Epithelial cell of proximal tubule (primary cell): Measurements from ENCODE around the gene UROD. TPM values are rescaled to one million over a fixed set of nuclear protein-coding genes. Genes with fewer than 3 reads are reported as not detected.
"Not testable (repeated sequence)": the region's sequence is repeated elsewhere in the genome, so short reads cannot be mapped to it uniquely, and the experiment has no call there.

Experiments
- DNase-seq: peaks from one replicate; pipeline ENCODE4 v3.0.0-alpha.2; 2011; ENCODE audit warnings: low read depth
- H3K4me3 ChIP-seq: 2 replicates; pipeline ENCODE4 v1.5.1; 2011; ENCODE audit warnings: low read depth, mild to moderate bottlenecking, low read length
- total RNA-seq: library from RNA; depleted of rRNA; stranded (reverse); fragments of >200 nt; gene quantifications from 2 replicates; pipeline ENCODE4 v1.2.3, GENCODE V29; 2015
- TF ChIP-seq, protein P1 (sequence below): conservative IDR thresholded peaks from 2 replicates; pipeline ENCODE4 v1.5.1; 2012; ENCODE audit warnings: low read depth, mild to moderate bottlenecking, low read length

UROD gene
- total RNA-seq, 1 donor from 2014 or later = 104 TPM

DNA sequence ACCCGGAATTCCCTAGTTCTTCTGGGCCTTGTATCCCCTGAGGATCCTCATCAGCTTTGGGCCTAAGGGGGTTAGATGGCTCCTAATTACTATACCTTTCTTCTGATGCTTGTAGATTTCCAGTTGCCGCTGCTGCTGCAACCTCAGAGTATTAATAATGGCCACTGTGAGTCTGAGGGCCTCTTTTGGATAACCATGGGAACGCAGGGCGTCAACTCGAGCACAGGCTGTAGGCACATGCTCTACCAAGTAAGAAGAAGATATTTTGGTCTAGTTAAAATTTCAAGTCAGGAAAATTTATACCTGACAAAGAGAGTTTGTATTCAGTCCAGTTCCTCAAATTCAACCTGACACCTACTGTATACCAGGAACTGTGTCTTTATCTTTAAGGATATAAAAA lies 28.2 kb downstream of the UROD start:
- no peak for DNase-seq
- TF ChIP-seq, protein P1, sequence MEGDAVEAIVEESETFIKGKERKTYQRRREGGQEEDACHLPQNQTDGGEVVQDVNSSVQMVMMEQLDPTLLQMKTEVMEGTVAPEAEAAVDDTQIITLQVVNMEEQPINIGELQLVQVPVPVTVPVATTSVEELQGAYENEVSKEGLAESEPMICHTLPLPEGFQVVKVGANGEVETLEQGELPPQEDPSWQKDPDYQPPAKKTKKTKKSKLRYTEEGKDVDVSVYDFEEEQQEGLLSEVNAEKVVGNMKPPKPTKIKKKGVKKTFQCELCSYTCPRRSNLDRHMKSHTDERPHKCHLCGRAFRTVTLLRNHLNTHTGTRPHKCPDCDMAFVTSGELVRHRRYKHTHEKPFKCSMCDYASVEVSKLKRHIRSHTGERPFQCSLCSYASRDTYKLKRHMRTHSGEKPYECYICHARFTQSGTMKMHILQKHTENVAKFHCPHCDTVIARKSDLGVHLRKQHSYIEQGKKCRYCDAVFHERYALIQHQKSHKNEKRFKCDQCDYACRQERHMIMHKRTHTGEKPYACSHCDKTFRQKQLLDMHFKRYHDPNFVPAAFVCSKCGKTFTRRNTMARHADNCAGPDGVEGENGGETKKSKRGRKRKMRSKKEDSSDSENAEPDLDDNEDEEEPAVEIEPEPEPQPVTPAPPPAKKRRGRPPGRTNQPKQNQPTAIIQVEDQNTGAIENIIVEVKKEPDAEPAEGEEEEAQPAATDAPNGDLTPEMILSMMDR = no peak
- H3K4me3 ChIP-seq = no peak overlapping the region

DNA sequence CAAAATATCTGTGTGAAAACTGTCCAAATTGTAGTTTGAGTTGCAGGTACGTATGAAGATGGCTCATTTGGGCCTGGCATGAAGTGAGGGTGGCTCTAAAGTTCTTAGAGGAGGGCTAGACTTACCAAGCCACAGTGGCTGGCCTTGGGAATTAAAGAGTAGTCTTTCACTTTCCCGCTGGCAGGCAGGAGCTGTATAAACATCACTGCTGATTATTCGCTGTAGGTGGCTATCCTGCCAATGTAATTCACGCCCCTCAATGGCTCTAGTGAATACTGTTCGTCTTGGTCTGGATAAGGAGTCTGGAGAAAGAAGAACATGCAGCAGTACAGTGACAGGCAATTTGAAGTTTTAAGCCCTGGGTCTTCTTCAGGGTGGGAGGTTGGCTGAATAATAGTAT lies 31.0 kb downstream of the UROD start:
- TF ChIP-seq, protein P1 = no peak
- no peak for DNase-seq
- H3K4me3 ChIP-seq = no peak overlapping the region

DNA sequence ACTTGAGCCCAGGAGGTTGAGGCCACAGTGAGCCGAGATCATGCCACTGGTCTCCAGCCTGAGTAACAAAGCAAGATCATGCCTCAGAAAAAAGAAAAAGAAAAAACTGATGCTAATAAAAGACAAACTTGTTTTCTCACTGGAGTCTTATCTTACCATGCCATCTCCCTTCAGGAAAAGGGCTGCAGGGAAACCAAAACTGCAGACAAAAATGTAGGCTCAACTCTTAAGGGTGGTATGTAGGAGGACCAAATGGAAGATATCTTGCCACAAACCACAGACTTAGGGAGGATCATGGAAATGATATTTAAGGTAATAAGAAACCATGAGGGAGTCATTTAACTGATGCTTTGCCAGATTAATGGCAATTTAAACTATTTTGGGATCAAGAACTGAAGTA lies 32.9 kb downstream of the UROD start:
- TF ChIP-seq, protein P1 = no peak
- H3K4me3 ChIP-seq = no peak overlapping the region
- no peak for DNase-seq

DNA sequence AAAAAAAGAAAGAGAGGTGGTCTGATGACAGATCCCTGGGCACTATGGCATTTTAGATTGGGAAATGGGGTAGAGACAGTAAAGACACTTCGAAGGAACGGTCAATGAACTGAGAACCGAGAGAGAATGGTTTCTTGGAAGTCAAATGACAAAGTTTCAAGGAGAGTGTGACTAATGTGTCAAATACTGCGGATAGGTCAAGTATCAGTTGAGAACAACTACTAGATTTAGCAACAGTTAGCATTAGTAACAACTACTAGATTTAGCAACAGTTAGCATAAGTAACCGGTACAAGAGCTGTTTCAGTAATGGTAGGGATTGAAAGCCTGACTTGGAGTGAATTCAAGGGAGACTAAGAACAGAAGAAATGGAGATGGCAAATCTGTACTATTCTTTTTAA lies 35.0 kb downstream of the UROD start:
- TF ChIP-seq, protein P1 = no peak
- DNase-seq = no peak
- H3K4me3 ChIP-seq = no peak overlapping the region

DNA sequence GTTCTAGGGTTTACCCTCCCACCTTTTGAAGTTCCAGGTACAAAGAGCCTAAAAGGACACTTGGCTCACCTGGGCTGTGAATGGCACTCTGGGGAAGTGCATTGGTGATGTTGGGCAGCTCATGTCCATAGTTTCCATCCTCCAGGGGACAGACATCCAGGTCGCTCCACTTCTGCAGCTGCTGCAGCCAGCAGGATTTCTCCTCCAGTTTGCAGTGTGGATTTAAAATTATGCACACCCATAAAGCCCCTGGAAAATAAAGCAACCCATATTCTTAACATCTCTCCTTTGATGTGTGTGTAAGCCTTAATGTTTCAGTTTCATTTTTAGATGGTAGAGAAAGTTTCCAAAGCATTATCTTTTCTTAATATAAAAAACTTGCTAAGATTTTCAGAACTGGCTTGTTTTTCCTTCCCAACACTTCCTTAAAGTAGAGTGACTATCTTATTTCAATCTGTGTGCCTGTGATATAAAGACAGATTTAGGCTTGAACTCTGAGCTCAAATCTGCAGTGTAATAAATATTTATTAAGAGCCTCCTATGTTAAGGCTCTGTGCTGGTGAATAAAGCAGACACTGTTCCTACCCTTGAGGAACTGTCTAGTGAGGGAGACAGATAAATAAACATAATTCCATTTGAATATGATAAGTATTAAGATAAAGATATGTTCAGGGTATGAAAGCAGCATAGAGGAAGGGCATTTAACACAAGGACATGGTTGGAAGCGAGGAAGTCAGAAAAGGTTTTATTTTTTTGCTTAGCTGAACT lies 39.1 kb downstream of the UROD start:
- no peak for DNase-seq
- no peak overlapping the region for H3K4me3 ChIP-seq
- TF ChIP-seq, protein P1 = no peak

DNA sequence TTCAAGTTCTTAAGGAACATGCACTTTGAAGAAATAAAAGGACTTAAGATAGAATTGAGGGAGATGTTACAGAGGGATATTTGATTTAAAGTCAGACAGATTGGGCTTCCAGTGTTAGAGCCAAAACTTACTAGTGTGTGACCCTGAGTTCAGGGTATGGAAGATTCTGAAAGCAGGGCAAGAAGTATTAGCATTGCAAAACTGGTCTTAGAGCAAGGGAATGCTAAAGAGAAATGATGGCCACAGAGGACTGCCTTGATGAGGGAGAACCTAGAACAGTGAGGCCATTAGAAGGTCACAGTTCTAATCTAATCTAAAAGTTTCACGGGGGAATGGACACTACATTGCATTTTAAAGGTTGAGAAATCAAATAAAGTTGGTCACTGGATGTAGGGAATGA lies 45.5 kb downstream of the UROD start:
- H3K4me3 ChIP-seq = no peak overlapping the region
- DNase-seq = no peak
- TF ChIP-seq, protein P1 = no peak

DNA sequence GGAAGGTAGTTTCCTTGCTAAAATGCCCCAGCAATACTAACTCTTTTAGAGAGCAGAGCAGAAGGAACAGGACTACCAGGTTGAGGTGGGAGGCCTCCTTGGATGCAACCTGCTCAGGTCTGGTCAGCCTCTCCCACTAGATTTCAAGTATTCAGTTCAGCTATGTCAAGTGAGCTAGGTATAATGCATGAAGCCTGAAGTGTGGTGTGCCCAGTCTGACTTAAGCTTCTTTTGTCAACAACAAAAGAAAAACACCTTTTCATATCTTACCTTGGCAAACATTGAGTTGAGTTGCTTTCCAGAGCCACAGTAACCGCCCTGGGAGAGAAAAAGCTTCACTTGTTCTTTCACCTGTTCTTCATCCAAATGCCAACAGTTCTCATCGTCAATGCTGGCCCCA lies 47.8 kb downstream of the UROD start:
- no peak overlapping the region for H3K4me3 ChIP-seq
- TF ChIP-seq, protein P1 = no peak
- DNase-seq = no peak

DNA sequence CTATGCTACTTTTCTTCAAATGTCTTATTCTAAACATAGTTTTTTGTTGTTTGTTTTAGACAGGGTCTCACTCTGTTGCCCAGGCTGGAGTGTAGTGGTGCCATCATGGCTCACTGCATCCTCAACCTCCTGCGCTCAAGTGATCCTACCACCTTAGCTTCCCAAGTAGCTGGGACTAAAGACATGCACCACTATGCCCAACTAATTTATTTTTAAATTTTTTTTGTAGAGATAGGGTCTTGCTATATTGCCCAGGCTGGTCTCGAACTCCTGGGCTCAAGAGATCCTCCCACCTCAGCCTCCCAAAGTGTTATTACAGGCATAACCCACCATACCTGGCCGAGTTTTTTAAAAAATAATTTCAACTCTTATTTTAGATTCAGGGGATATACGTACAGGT lies 50.4 kb downstream of the UROD start:
- not testable (repeated sequence) for DNase-seq

More for the DNA sequence above, 50.4 kb downstream of the UROD start:
- not testable (repeated sequence) for H3K4me3 ChIP-seq
